HEK293 (cell line): Measurements from ENCODE around the gene RGS5.
A peak's percentile ranks its signal among the peaks of the same experiment; 100 is the strongest.

Experiments
- CTCF ChIA-PET: fragments of 350-600 bp; formaldehyde crosslinking; extraction: SDS; loops from one replicate; lab custom pipeline; 2021; ENCODE audit warnings: antibody characterized with exemption; lab: Yijun Ruan, JAX
- POLR2A ChIA-PET: fragments of 300-600 bp; formaldehyde crosslinking; extraction: SDS; loops from one replicate; lab custom pipeline; 2020; ENCODE audit warnings: antibody characterized with exemption, inconsistent platforms; lab: Yijun Ruan, JAX
- H3K27ac ChIP-seq: fragments of 200-500 bp; sonication (Bioruptor generic); 2 replicates; pipeline ENCODE4 v1.5.1; 2014; ENCODE audit warnings: low read depth, low read length, control low read depth, inconsistent platforms; ENCODE audit errors: extremely low read depth
- H3K36me3 ChIP-seq, 2 experiments: fragments of 200-500 bp in 1 of 2; sonication (Bioruptor generic) in 1 of 2; 1 replicate in 1 of 2; 2 replicates in 1 of 2; pipeline ENCODE4 v1.5.1; 2014 to 2017; ENCODE audit warnings: inconsistent platforms in 2 of 2, low read length in 2 of 2; ENCODE audit not compliant: control insufficient read depth in 2 of 2, insufficient read depth in 1 of 2
- H3K4me1 ChIP-seq: fragments of 200-500 bp; sonication (Bioruptor generic); 2 replicates; pipeline ENCODE4 v1.5.1; 2014; ENCODE audit warnings: mild to moderate bottlenecking, low read length, inconsistent platforms; ENCODE audit not compliant: control insufficient read depth, insufficient read depth
- H3K4me3 ChIP-seq: 2 replicates; pipeline ENCODE4 v1.5.1; 2011; ENCODE audit warnings: low read depth, mild to moderate bottlenecking, control low read depth, low read length, moderate library complexity
- H3K9me3 ChIP-seq: fragments of 200-500 bp; sonication (Bioruptor generic); 2 replicates; pipeline ENCODE4 v1.5.1; 2014; ENCODE audit warnings: low read depth, low read length, inconsistent platforms; ENCODE audit not compliant: control insufficient read depth, insufficient read depth
- GLI4 ChIP-seq: fragments of 450-650 bp; formaldehyde crosslinking; IDR thresholded peaks from 2 replicates; pipeline ENCODE4 v1.5.1; 2016; ENCODE audit warnings: missing biosample characterization, missing genetic modification characterization
- HOXC10 ChIP-seq: sonication (generic); formaldehyde crosslinking; IDR thresholded peaks from 2 replicates; pipeline ENCODE4 v1.8.1; 2023; ENCODE audit warnings: mild to moderate bottlenecking, missing genetic modification reagents
- HOXD13 ChIP-seq: sonication (generic); formaldehyde crosslinking; IDR thresholded peaks from 2 replicates; pipeline ENCODE4 v1.8.0; 2022; ENCODE audit warnings: missing genetic modification reagents, borderline replicate concordance
- IKZF3 ChIP-seq: fragments of 450-650 bp; IDR thresholded peaks from 2 replicates; pipeline ENCODE4 v1.5.0; 2018; ENCODE audit warnings: missing biosample characterization, mild to moderate bottlenecking, missing genetic modification characterization, moderate library complexity
- MYNN ChIP-seq: fragments of 450-650 bp; formaldehyde crosslinking; IDR thresholded peaks from 2 replicates; pipeline ENCODE4 v1.5.1; 2016; ENCODE audit warnings: missing biosample characterization, missing genetic modification characterization, borderline replicate concordance
- SETDB1 ChIP-seq: IDR thresholded peaks from one replicate; pipeline ENCODE4 v1.6.1; 2017; ENCODE audit warnings: mild to moderate bottlenecking, low read length, moderate library complexity, mixed read lengths; ENCODE audit not compliant: insufficient read length
- ZNF114 ChIP-seq: fragments of 450-650 bp; formaldehyde crosslinking; IDR thresholded peaks from 2 replicates; pipeline ENCODE4 v1.5.0; 2017; ENCODE audit warnings: missing biosample characterization, missing genetic modification characterization
- ZNF140 ChIP-seq: fragments of 450-650 bp; formaldehyde crosslinking; IDR thresholded peaks from 2 replicates; pipeline ENCODE4 v1.5.1; 2016; ENCODE audit warnings: missing biosample characterization, missing genetic modification characterization
- ZNF16 ChIP-seq: fragments of 450-650 bp; formaldehyde crosslinking; IDR thresholded peaks from 2 replicates; pipeline ENCODE4 v1.5.1; 2016; ENCODE audit warnings: low read depth, missing biosample characterization, missing genetic modification characterization
- ZNF221 ChIP-seq: fragments of 450-650 bp; formaldehyde crosslinking; IDR thresholded peaks from 2 replicates; pipeline ENCODE4 v1.5.1; 2017; ENCODE audit warnings: missing biosample characterization, missing genetic modification characterization, borderline replicate concordance
- ZNF223 ChIP-seq: fragments of 450-650 bp; formaldehyde crosslinking; IDR thresholded peaks from 2 replicates; pipeline ENCODE4 v1.5.1; 2016; ENCODE audit warnings: missing biosample characterization, missing genetic modification characterization
- ZNF24 ChIP-seq: fragments of 450-650 bp; formaldehyde crosslinking; IDR thresholded peaks from 2 replicates; pipeline ENCODE4 v1.5.1; 2016; ENCODE audit warnings: missing biosample characterization, missing genetic modification characterization
- ZNF335 ChIP-seq: fragments of 450-650 bp; formaldehyde crosslinking; conservative IDR thresholded peaks from 2 replicates; pipeline ENCODE4 v1.5.1; 2016; ENCODE audit warnings: missing biosample characterization, missing genetic modification characterization
- ZNF350 ChIP-seq: fragments of 450-650 bp; formaldehyde crosslinking; IDR thresholded peaks from 2 replicates; pipeline ENCODE4 v1.5.0; 2017; ENCODE audit warnings: missing biosample characterization, mild to moderate bottlenecking, missing genetic modification characterization
- ZNF362 ChIP-seq: fragments of 450-650 bp; formaldehyde crosslinking; IDR thresholded peaks from 2 replicates; pipeline ENCODE4 v1.5.1; 2016; ENCODE audit warnings: missing biosample characterization, missing genetic modification characterization
- ZNF416 ChIP-seq: fragments of 450-650 bp; formaldehyde crosslinking; IDR thresholded peaks from 2 replicates; pipeline ENCODE4 v1.5.1; 2016; ENCODE audit warnings: missing biosample characterization, missing genetic modification characterization
- ZNF423 ChIP-seq: fragments of 450-650 bp; formaldehyde crosslinking; IDR thresholded peaks from 2 replicates; pipeline ENCODE4 v1.5.1; 2016; ENCODE audit warnings: missing biosample characterization, missing genetic modification characterization
- ZNF560 ChIP-seq: fragments of 450-650 bp; formaldehyde crosslinking; IDR thresholded peaks from 2 replicates; pipeline ENCODE4 v1.5.1; 2017; ENCODE audit warnings: missing biosample characterization, missing genetic modification characterization, borderline replicate concordance
- ZNF600 ChIP-seq: fragments of 450-650 bp; formaldehyde crosslinking; IDR thresholded peaks from 2 replicates; pipeline ENCODE4 v1.5.1; 2016; ENCODE audit warnings: missing biosample characterization, missing genetic modification characterization
- ZNF645 ChIP-seq: fragments of 450-650 bp; formaldehyde crosslinking; IDR thresholded peaks from 2 replicates; pipeline ENCODE4; 2016; ENCODE audit warnings: missing biosample characterization, missing genetic modification characterization
- ZNF658 ChIP-seq: fragments of 450-650 bp; formaldehyde crosslinking; IDR thresholded peaks from 2 replicates; pipeline ENCODE4; 2016; ENCODE audit warnings: missing biosample characterization, missing genetic modification characterization
- ZNF664 ChIP-seq: fragments of 450-650 bp; formaldehyde crosslinking; IDR thresholded peaks from 2 replicates; pipeline ENCODE4 v1.5.1; 2016; ENCODE audit warnings: missing biosample characterization, missing genetic modification characterization
- ZNF670 ChIP-seq: fragments of 450-650 bp; formaldehyde crosslinking; IDR thresholded peaks from 2 replicates; pipeline ENCODE4 v1.5.1; 2016; ENCODE audit warnings: missing biosample characterization, missing genetic modification characterization, low read depth
- ZNF701 ChIP-seq: fragments of 450-650 bp; formaldehyde crosslinking; IDR thresholded peaks from 2 replicates; pipeline ENCODE4 v1.5.1; 2016; ENCODE audit warnings: missing biosample characterization, missing genetic modification characterization
- ZNF747 ChIP-seq: fragments of 450-650 bp; formaldehyde crosslinking; IDR thresholded peaks from 2 replicates; pipeline ENCODE4 v1.5.1; 2016; ENCODE audit warnings: missing biosample characterization, missing genetic modification characterization
- ZXDB ChIP-seq: fragments of 450-650 bp; formaldehyde crosslinking; IDR thresholded peaks from 2 replicates; pipeline ENCODE4 v1.5.1; 2016; ENCODE audit warnings: missing biosample characterization, missing genetic modification characterization
- TF ChIP-seq, protein P1 (sequence below): fragments of 450-650 bp; formaldehyde crosslinking; IDR thresholded peaks from 2 replicates; pipeline ENCODE4 v1.5.1; 2016; ENCODE audit warnings: missing biosample characterization, missing genetic modification characterization
- TF ChIP-seq, protein P2 (sequence below): fragments of 450-650 bp; formaldehyde crosslinking; IDR thresholded peaks from 2 replicates; pipeline ENCODE4 v1.5.1; 2017; ENCODE audit warnings: missing biosample characterization, missing genetic modification characterization
- TF ChIP-seq, protein P3 (sequence below): fragments of 450-650 bp; formaldehyde crosslinking; IDR thresholded peaks from 2 replicates; pipeline ENCODE4 v1.5.1; 2016; ENCODE audit warnings: missing biosample characterization, missing genetic modification characterization

RGS5 gene

DNA sequence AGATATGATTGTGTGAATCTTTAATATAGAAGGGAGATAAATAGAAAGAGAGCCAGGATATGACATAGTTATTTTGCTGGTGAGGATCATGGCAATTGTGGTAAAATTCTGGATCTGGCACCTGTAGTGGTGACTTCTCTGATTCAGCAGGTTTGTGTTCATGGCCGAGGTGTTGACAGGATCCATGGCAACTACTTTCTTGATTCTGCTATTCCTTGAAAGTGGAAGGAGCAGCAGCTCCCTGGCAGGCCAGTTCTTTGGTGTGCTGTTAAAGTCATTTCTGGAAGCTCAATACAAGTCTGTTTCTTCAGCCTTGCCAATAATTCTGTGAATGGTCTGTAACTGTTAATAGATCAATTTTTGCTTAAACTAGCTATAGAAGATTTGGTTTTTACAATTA lies 100.1 kb downstream of the RGS5 start:
- Histone ChIP-seq H3K4me1 (0 out of 2 replicates have a peak, but pooled peaks cover 2% of the 10 kb centered on the region), H3K4me3 (no peak overlapping the region), H3K36me3 (no peaks in the 10 kb centered on the region), H3K27ac (no peak overlapping the region), H3K9me3 (no peaks in the 10 kb centered on the region)
- ChIA-PET CTCF (no interaction called here), POLR2A (no interaction called here)
- TF ChIP-seq GLI4 (no peak), ZNF140 (tag by site-specific recombination) (no peak), HOXC10 (CRISPR knock-in tag) (no peak), HOXD13 (CRISPR knock-in tag) (no peak), ZNF362 (no peak), SETDB1 (no peak), ZNF221 (tag by site-specific recombination) (no peak), ZNF350 (no peak), ZNF747 (tag by site-specific recombination) (no peak), ZNF114 (tag by site-specific recombination) (no peak), ZNF16 (tag by site-specific recombination) (no peak)
- TF ChIP-seq, protein P1, sequence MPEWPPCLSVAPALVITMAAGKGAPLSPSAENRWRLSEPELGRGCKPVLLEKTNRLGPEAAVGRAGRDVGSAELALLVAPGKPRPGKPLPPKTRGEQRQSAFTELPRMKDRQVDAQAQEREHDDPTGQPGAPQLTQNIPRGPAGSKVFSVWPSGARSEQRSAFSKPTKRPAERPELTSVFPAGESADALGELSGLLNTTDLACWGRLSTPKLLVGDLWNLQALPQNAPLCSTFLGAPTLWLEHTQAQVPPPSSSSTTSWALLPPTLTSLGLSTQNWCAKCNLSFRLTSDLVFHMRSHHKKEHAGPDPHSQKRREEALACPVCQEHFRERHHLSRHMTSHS: no peak
- TF ChIP-seq, protein P2, sequence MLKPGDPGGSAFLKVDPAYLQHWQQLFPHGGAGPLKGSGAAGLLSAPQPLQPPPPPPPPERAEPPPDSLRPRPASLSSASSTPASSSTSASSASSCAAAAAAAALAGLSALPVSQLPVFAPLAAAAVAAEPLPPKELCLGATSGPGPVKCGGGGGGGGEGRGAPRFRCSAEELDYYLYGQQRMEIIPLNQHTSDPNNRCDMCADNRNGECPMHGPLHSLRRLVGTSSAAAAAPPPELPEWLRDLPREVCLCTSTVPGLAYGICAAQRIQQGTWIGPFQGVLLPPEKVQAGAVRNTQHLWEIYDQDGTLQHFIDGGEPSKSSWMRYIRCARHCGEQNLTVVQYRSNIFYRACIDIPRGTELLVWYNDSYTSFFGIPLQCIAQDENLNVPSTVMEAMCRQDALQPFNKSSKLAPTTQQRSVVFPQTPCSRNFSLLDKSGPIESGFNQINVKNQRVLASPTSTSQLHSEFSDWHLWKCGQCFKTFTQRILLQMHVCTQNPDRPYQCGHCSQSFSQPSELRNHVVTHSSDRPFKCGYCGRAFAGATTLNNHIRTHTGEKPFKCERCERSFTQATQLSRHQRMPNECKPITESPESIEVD (tag by site-specific recombination): no peak

GRCh38 chr1:163095213-163095612 lies 107.5 kb downstream of the RGS5 start:
- Histone ChIP-seq H3K9me3 (no peaks in the 10 kb centered on the region), H3K27ac (no peak overlapping the region), H3K4me3 (no peak overlapping the region), H3K4me1 (peaks cover 9% of the 10 kb centered on the region; the same call in 1 of the 2 replicates), H3K36me3 (no peaks in the 10 kb centered on the region)
- ChIA-PET CTCF (interaction anchor here (0.9 to 1.2 kb wide), 2 partner anchors 12 to 23 kb away, joined by 3 to 4 read pairs; no protein-coding TSS in a partner anchor), POLR2A (no interaction called here)
- TF ChIP-seq ZNF223 (tag by site-specific recombination): no peak
- TF ChIP-seq ZNF645 (tag by site-specific recombination): no peak
- TF ChIP-seq, protein P2 (tag by site-specific recombination): peak; percentile 67
- TF ChIP-seq ZNF335: no peak
- TF ChIP-seq, protein P3, sequence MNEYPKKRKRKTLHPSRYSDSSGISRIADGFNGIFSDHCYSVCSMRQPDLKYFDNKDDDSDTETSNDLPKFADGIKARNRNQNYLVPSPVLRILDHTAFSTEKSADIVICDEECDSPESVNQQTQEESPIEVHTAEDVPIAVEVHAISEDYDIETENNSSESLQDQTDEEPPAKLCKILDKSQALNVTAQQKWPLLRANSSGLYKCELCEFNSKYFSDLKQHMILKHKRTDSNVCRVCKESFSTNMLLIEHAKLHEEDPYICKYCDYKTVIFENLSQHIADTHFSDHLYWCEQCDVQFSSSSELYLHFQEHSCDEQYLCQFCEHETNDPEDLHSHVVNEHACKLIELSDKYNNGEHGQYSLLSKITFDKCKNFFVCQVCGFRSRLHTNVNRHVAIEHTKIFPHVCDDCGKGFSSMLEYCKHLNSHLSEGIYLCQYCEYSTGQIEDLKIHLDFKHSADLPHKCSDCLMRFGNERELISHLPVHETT (tag by site-specific recombination): no peak
- TF ChIP-seq ZNF416 (tag by site-specific recombination): no peak
- no peak for TF ChIP-seq ZNF701 (tag by site-specific recombination)
- TF ChIP-seq ZNF670 (tag by site-specific recombination): no peak
- TF ChIP-seq ZNF747 (tag by site-specific recombination): no peak
- no peak for TF ChIP-seq ZNF423 (tag by site-specific recombination)
- no peak for TF ChIP-seq ZNF658 (tag by site-specific recombination)
- TF ChIP-seq ZNF24 (tag by site-specific recombination): no peak
- no peak for TF ChIP-seq ZNF560 (tag by site-specific recombination)
- no peak for TF ChIP-seq MYNN (tag by site-specific recombination)
- TF ChIP-seq ZXDB: no peak; the same call in 1 of the 2 replicates
- TF ChIP-seq IKZF3 (tag by site-specific recombination): 0 out of 2 replicates have a peak, but pooled peaks have one; percentile 15
- no peak for TF ChIP-seq ZNF600 (tag by site-specific recombination)
- no peak for TF ChIP-seq ZNF664 (tag by site-specific recombination)
